IMR-90 (cell line): ENCODE data around the gene FARS2. TPM values are rescaled to one million over a fixed set of nuclear protein-coding genes. Genes with fewer than 3 reads are reported as not detected.

Source experiments
- ATAC-seq: fragments of 200-7000 bp; cut with Tn5 transposase; 2 replicates; pipeline ENCODE4 v1.9.1; 2020; ENCODE audit warnings: low read depth, mild to moderate bottlenecking, moderate library complexity
- BruUV-seq: library from RNA; stranded (reverse); fragments of 400-500 nt; replicated peaks from 2 replicates; lab custom pipeline; 2021; lab: Mats Ljungman, UMichigan
- CTCF ChIA-PET: fragments of 300-600 bp; formaldehyde crosslinking; extraction: SDS; loops from one replicate; lab custom pipeline; 2021; ENCODE audit warnings: antibody characterized with exemption; lab: Yijun Ruan, JAX
- POLR2A ChIA-PET: fragments of 300-600 bp; sonication (Branson Sonifier 250); formaldehyde crosslinking; loops from one replicate; lab custom pipeline; 2022; ENCODE audit warnings: antibody characterized with exemption; ENCODE audit not compliant: unreplicated experiment; lab: Charles Lee
- DNase-seq: peaks from one replicate; pipeline ENCODE4 v3.0.0; 2013
- H2AFZ ChIP-seq: replicated peaks from 2 replicates; pipeline ENCODE3; 2013; ENCODE audit warnings: low read length, mild to moderate bottlenecking; ENCODE audit not compliant: poor library complexity
- H2AK5ac ChIP-seq: 2 replicates; pipeline ENCODE4 v1.6.1; 2013; ENCODE audit warnings: low read depth, low read length, inconsistent platforms
- H2AK9ac ChIP-seq: replicated peaks from 2 replicates; pipeline ENCODE3; 2013; ENCODE audit warnings: mild to moderate bottlenecking, low read depth, low read length, moderate library complexity; ENCODE audit not compliant: poor library complexity
- H2BK120ac ChIP-seq: 2 replicates; pipeline ENCODE4 v1.6.1; 2013; ENCODE audit warnings: low read depth, low read length, inconsistent platforms
- H2BK15ac ChIP-seq: 3 replicates; pipeline ENCODE4 v1.6.1; 2013; ENCODE audit warnings: low read depth, low read length, inconsistent platforms
- H2BK20ac ChIP-seq: 2 replicates; pipeline ENCODE4 v1.6.1; 2013; ENCODE audit warnings: low read depth, mild to moderate bottlenecking, inconsistent platforms, low read length, moderate library complexity
- H2BK5ac ChIP-seq: 2 replicates; pipeline ENCODE4 v1.6.1; 2013; ENCODE audit warnings: mild to moderate bottlenecking, low read depth, low read length, inconsistent platforms; ENCODE audit not compliant: poor library complexity, severe bottlenecking
- H3K14ac ChIP-seq: replicated peaks from 2 replicates; pipeline ENCODE4 v1.6.1; 2013; ENCODE audit warnings: low read depth, low read length, inconsistent platforms
- H3K18ac ChIP-seq: 2 replicates; pipeline ENCODE4 v1.6.1; 2013; ENCODE audit warnings: low read depth, low read length, control low read depth
- H3K23ac ChIP-seq: 2 replicates; pipeline ENCODE4 v1.6.1; 2013; ENCODE audit warnings: low read depth, low read length, inconsistent platforms
- H3K27ac ChIP-seq: 2 replicates; pipeline ENCODE4 v1.5.1; 2013; ENCODE audit warnings: mild to moderate bottlenecking, control low read depth, low read length; ENCODE audit not compliant: insufficient read depth
- H3K27me3 ChIP-seq: 2 replicates; pipeline ENCODE4 v1.6.1; 2013; ENCODE audit warnings: low read length; ENCODE audit not compliant: control insufficient read depth, insufficient read depth
- H3K36me3 ChIP-seq: 2 replicates; pipeline ENCODE4 v1.6.1; 2013; ENCODE audit warnings: low read length, mixed read lengths; ENCODE audit not compliant: control insufficient read depth, insufficient read depth
- H3K4ac ChIP-seq: 2 replicates; pipeline ENCODE4 v1.6.1; 2013; ENCODE audit warnings: low read depth, low read length, inconsistent platforms
- H3K4me1 ChIP-seq: 2 replicates; pipeline ENCODE4 v1.6.1; 2013; ENCODE audit warnings: low read length, mixed read lengths; ENCODE audit not compliant: control insufficient read depth, insufficient read depth
- H3K4me2 ChIP-seq: 2 replicates; pipeline ENCODE4 v1.6.1; 2013; ENCODE audit warnings: low read depth, mild to moderate bottlenecking, control low read depth, low read length, moderate library complexity
- H3K4me3 ChIP-seq: 2 replicates; pipeline ENCODE4 v1.5.1; 2013; ENCODE audit warnings: low read depth, mild to moderate bottlenecking, control low read depth, low read length, moderate library complexity; ENCODE audit not compliant: insufficient read depth
- H3K56ac ChIP-seq: 2 replicates; pipeline ENCODE4 v1.6.1; 2013; ENCODE audit warnings: low read length, inconsistent platforms; ENCODE audit not compliant: insufficient read depth; ENCODE audit errors: extremely low read depth
- H3K79me1 ChIP-seq, 2 experiments: 2 replicates each; pipeline ENCODE4 v1.6.1; 2013; ENCODE audit warnings: low read length in 2 of 2, inconsistent platforms in 1 of 2, low read depth in 1 of 2
- H3K9ac ChIP-seq: 2 replicates; pipeline ENCODE4 v1.6.1; 2013; ENCODE audit warnings: low read depth, low read length, control low read depth
- H3K9me1 ChIP-seq: 2 replicates; pipeline ENCODE4 v1.6.1; 2013; ENCODE audit warnings: low read length, inconsistent platforms; ENCODE audit not compliant: insufficient read depth
- H3K9me3 ChIP-seq: 2 replicates; pipeline ENCODE4 v1.6.1; 2013; ENCODE audit warnings: low read length; ENCODE audit not compliant: control insufficient read depth, insufficient read depth
- H4K20me1 ChIP-seq: 2 replicates; pipeline ENCODE4 v1.6.1; 2013; ENCODE audit warnings: low read length, inconsistent platforms; ENCODE audit not compliant: insufficient read depth
- H4K5ac ChIP-seq: 2 replicates; pipeline ENCODE4 v1.6.1; 2013; ENCODE audit warnings: mild to moderate bottlenecking, low read depth, low read length, control low read depth
- H4K8ac ChIP-seq, 2 experiments: 2 replicates each; pipeline ENCODE4 v1.6.1; 2013; ENCODE audit warnings: low read depth in 2 of 2, low read length in 2 of 2, control low read depth in 1 of 2, inconsistent platforms in 1 of 2
- H4K91ac ChIP-seq: 2 replicates; pipeline ENCODE4 v1.6.1; 2013; ENCODE audit warnings: low read depth, low read length, inconsistent platforms; ENCODE audit not compliant: insufficient read depth
- CEBPB ChIP-seq: IDR thresholded peaks from 2 replicates; pipeline ENCODE4 v1.6.1; 2012; ENCODE audit warnings: low read depth, low read length, improper control_type of control experiment
- CHD1 ChIP-seq: IDR thresholded peaks from 2 replicates; pipeline ENCODE4 v1.6.1; 2012; ENCODE audit warnings: low read depth, low read length, improper control_type of control experiment
- POLR2A ChIP-seq: IDR thresholded peaks from 2 replicates; pipeline ENCODE4 v1.6.1; 2012; ENCODE audit warnings: mild to moderate bottlenecking, low read depth, low read length
- SMC3 ChIP-seq: fragments of 150-350 bp; IDR thresholded peaks from 2 replicates; pipeline ENCODE4 v1.6.1; 2016; ENCODE audit warnings: low read depth, mild to moderate bottlenecking, antibody characterized with exemption, low read length, moderate library complexity
- USF2 ChIP-seq: fragments of 150-350 bp; IDR thresholded peaks from 2 replicates; pipeline ENCODE4 v1.6.1; 2017; ENCODE audit warnings: mild to moderate bottlenecking, antibody characterized with exemption, low read length, low read depth
- WGBS, 2 experiments: methylation state at CpG; one replicate each; pipeline versions ENCODE4 v1.1.5 to v1.1.7; 2013; ENCODE audit warnings: missing lambda C conversion rate in 2 of 2; ENCODE audit not compliant: insufficient read length in 1 of 2; ENCODE audit errors: extremely low coverage in 2 of 2; 5-methylcytosine and 5-hydroxymethylcytosine counted together
- dilution Hi-C: fragments of 300-500 bp; cut with HindIII; formaldehyde crosslinking; loops from one replicate; pipeline ENCODE4 v1.14.3; 2018; ENCODE audit warnings: low sequenced_read_pairs; ENCODE audit not compliant: unreplicated experiment
- in situ Hi-C: fragments of 300-500 bp; cut with MboI; formaldehyde crosslinking; loops from 3 replicates; pipeline ENCODE4 v1.14.3; 2019; ENCODE audit warnings: low sequenced_read_pairs, inconsistent platforms, mixed read lengths
- intact Hi-C: fragments of 100-400 bp; cut with micrococcal nuclease; formaldehyde crosslinking; loops from 2 replicates; pipeline ENCODE4 v1.10.0; 2022
- polyA plus RNA-seq, 3 experiments: library from polyadenylated mRNA; depleted of rRNA; stranded (reverse); fragments of >200 nt; gene quantifications; 2 replicates each; pipeline ENCODE4 v1.2.3, GENCODE V29; 2012; ENCODE audit warnings: low replicate concordance in 1 of 3
- total RNA-seq: library from RNA; depleted of rRNA; stranded (reverse); fragments of >200 nt; gene quantifications from 2 replicates; pipeline ENCODE4 v1.2.3, GENCODE V29; 2012
- TF ChIP-seq, protein P1 (sequence below): conservative IDR thresholded peaks from 2 replicates; pipeline ENCODE4 v1.5.1; 2012; ENCODE audit warnings: mild to moderate bottlenecking, low read depth, low read length, improper control_type of control experiment

Gene FARS2
- total and polyA plus RNA-seq, 2 of the 4 experiments (the other 2 are of a cell fraction): 12.1 to 28.9 TPM

- no peaks in the 10 kb centered on the region for H3K9me1 ChIP-seq
- ChIA-PET POLR2A (no interaction called here), CTCF (no interaction called here)
- DNase-seq (no peak), ATAC-seq (no peak)
- H3K9ac ChIP-seq: no peak overlapping the region
- H3K27ac ChIP-seq: no peak overlapping the region
- H2BK15ac ChIP-seq: no peak overlapping the region
- H2BK120ac ChIP-seq: no peak overlapping the region
- H2AFZ ChIP-seq: no peak overlapping the region
- H4K91ac ChIP-seq: no peak overlapping the region
- H4K20me1 ChIP-seq: no peaks in the 10 kb centered on the region
- H4K8ac ChIP-seq: no peak overlapping the region
- no CpG with 5 or more reads among the region's 3 CpGs for WGBS, 2 experiments
- no peak overlapping the region for H2AK5ac ChIP-seq
- in situ Hi-C loops (no loop called here), intact Hi-C loops (loop anchor here (1.0 to 10.0 kb wide), 2 partner anchors 103 to 839 kb away; no protein-coding TSS in a partner anchor), dilution Hi-C loops (no loop called here)
- TF ChIP-seq CHD1 (no peak), USF2 (no peak), POLR2A (no peak), SMC3 (no peak), CEBPB (no peak)
- TF ChIP-seq, protein P1, sequence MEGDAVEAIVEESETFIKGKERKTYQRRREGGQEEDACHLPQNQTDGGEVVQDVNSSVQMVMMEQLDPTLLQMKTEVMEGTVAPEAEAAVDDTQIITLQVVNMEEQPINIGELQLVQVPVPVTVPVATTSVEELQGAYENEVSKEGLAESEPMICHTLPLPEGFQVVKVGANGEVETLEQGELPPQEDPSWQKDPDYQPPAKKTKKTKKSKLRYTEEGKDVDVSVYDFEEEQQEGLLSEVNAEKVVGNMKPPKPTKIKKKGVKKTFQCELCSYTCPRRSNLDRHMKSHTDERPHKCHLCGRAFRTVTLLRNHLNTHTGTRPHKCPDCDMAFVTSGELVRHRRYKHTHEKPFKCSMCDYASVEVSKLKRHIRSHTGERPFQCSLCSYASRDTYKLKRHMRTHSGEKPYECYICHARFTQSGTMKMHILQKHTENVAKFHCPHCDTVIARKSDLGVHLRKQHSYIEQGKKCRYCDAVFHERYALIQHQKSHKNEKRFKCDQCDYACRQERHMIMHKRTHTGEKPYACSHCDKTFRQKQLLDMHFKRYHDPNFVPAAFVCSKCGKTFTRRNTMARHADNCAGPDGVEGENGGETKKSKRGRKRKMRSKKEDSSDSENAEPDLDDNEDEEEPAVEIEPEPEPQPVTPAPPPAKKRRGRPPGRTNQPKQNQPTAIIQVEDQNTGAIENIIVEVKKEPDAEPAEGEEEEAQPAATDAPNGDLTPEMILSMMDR: no peak
- no peak overlapping the region for H3K18ac ChIP-seq
- no peaks in the 10 kb centered on the region for H3K9me3 ChIP-seq
- H2BK20ac ChIP-seq: no peak overlapping the region
- no peaks in the 10 kb centered on the region for H3K79me1 ChIP-seq
- no peak overlapping the region for H3K23ac ChIP-seq
- H3K4me3 ChIP-seq: no peak overlapping the region
- H3K4ac ChIP-seq: no peak overlapping the region
- H3K56ac ChIP-seq: no peak overlapping the region
- H3K27me3 ChIP-seq: no peaks in the 10 kb centered on the region
- no peak overlapping the region for H3K14ac ChIP-seq
- no TSS peak for BruUV-seq
- no peak overlapping the region for H2AK9ac ChIP-seq
- no peaks in the 10 kb centered on the region for H3K4me1 ChIP-seq
- H4K5ac ChIP-seq: no peak overlapping the region
- H3K36me3 ChIP-seq: no peaks in the 10 kb centered on the region
- H2BK5ac ChIP-seq: no peak overlapping the region
- H3K4me2 ChIP-seq: no peak overlapping the region
These were observed 214.5 kb downstream of the FARS2 start for GRCh38 chr6:5475779-5476178.
